BJ (cell line): Measurements from ENCODE around the gene UBE2N. TPM values are rescaled to one million over a fixed set of nuclear protein-coding genes. Genes with fewer than 3 reads are reported as not detected.

Source experiments
- CTCF ChIA-PET: fragments of 350-600 bp; formaldehyde crosslinking; extraction: SDS; loops from one replicate; lab custom pipeline; 2021; ENCODE audit warnings: antibody characterized with exemption, inconsistent platforms; lab: Yijun Ruan, JAX
- POLR2A ChIA-PET: fragments of 300-600 bp; sonication (Branson Sonifier 250); formaldehyde crosslinking; extraction: SDS; loops from one replicate; lab custom pipeline; 2021; ENCODE audit warnings: antibody characterized with exemption; lab: Charles Lee
- DNase-seq: peaks from one replicate; pipeline ENCODE4 v3.0.0-alpha.2; 2011; ENCODE audit warnings: low read depth
- H3K27me3 ChIP-seq: 2 replicates; pipeline ENCODE4 v1.6.0; 2011; ENCODE audit warnings: low read length; ENCODE audit not compliant: control insufficient read depth, insufficient read depth
- H3K36me3 ChIP-seq: 2 replicates; pipeline ENCODE4 v1.5.1; 2011; ENCODE audit warnings: low read length; ENCODE audit not compliant: control insufficient read depth, insufficient read depth
- H3K4me3 ChIP-seq: 2 replicates; pipeline ENCODE4 v1.5.1; 2011; ENCODE audit warnings: low read depth, mild to moderate bottlenecking, control low read depth, low read length
- CTCF ChIP-seq: IDR thresholded peaks from 2 replicates; pipeline ENCODE4 v1.5.1; 2011; ENCODE audit warnings: low read depth, mild to moderate bottlenecking, control low read depth, inconsistent platforms, low read length, moderate library complexity; ENCODE audit not compliant: insufficient read depth
- polyA plus RNA-seq: library from polyadenylated mRNA; depleted of rRNA; stranded (reverse); fragments of >200 nt; gene quantifications from 2 replicates; pipeline ENCODE4 v1.2.3, GENCODE V29; 2011

The UBE2N gene
- polyA plus RNA-seq, 1 experiment: 182 TPM

GRCh38 chr12:93429852-93430251, 11.9 kb downstream of the UBE2N start:
- ChIA-PET CTCF (interaction anchor here (1.3 kb wide), 1 partner anchor 10 kb away, joined by 6 read pairs; no protein-coding TSS in a partner anchor), POLR2A (interaction anchor here (0.6 kb wide), 1 partner anchor 44 kb away, joined by 4 read pairs; no protein-coding TSS in a partner anchor)
- TF ChIP-seq CTCF: no peak
- no peaks in the 10 kb centered on the region for H3K36me3 ChIP-seq
- no peaks in the 10 kb centered on the region for H3K27me3 ChIP-seq
- DNase-seq: no peak
- H3K4me3 ChIP-seq: no peak overlapping the region

GRCh38 chr12:93429448-93429847, 12.3 kb downstream of the UBE2N start:
- POLR2A ChIA-PET: interaction anchor here (0.6 kb wide), 1 partner anchor 43 kb away, joined by 4 read pairs; no protein-coding TSS in a partner anchor
- Histone ChIP-seq H3K27me3 (no peaks in the 10 kb centered on the region), H3K36me3 (no peaks in the 10 kb centered on the region), H3K4me3 (no peak overlapping the region)
- CTCF ChIA-PET: interaction anchor here (1.3 kb wide), 1 partner anchor 10 kb away, joined by 6 read pairs; no protein-coding TSS in a partner anchor
- no peak for TF ChIP-seq CTCF
- no peak for DNase-seq

- CTCF ChIA-PET: interaction anchor here (0.7 to 1.2 kb wide), 3 partner anchors 8 to 674 kb away, joined by 3 to 4 read pairs (median 3); no protein-coding TSS in a partner anchor
- POLR2A ChIA-PET: no interaction called here
- TF ChIP-seq CTCF: no peak
- H3K27me3 ChIP-seq: no peaks in the 10 kb centered on the region
- DNase-seq: no peak
- no peak overlapping the region for H3K4me3 ChIP-seq
- no peaks in the 10 kb centered on the region for H3K36me3 ChIP-seq
Measured at GRCh38 chr12:93427779-93428564, 13.8 kb downstream of the UBE2N start.

- CTCF ChIA-PET: interaction anchor here (0.6 to 0.7 kb wide), 2 partner anchors 11 to 27 kb away, joined by 3 read pairs; no protein-coding TSS in a partner anchor
- no peak for TF ChIP-seq CTCF
- POLR2A ChIA-PET: interaction anchor here (0.6 kb wide), 1 partner anchor 675 kb away, joined by 7 read pairs; no protein-coding TSS in a partner anchor
- H3K27me3 ChIP-seq: no peaks in the 10 kb centered on the region
- no peak overlapping the region for H3K4me3 ChIP-seq
- no peak for DNase-seq
- H3K36me3 ChIP-seq: no peaks in the 10 kb centered on the region
Measured at GRCh38 chr12:93426412-93426805, 15.3 kb downstream of the UBE2N start.

- Histone ChIP-seq H3K27me3 (no peaks in the 10 kb centered on the region), H3K4me3 (no peak overlapping the region), H3K36me3 (no peaks in the 10 kb centered on the region)
- ChIA-PET CTCF (interaction anchor here (0.6 to 0.7 kb wide), 3 partner anchors 10 to 143 kb away, joined by 3 read pairs; no protein-coding TSS in a partner anchor), POLR2A (interaction anchor here (0.6 kb wide), 1 partner anchor 675 kb away, joined by 7 read pairs; no protein-coding TSS in a partner anchor)
- TF ChIP-seq CTCF: no peak
- DNase-seq: no peak
Measured at GRCh38 chr12:93425736-93426411, 15.9 kb downstream of the UBE2N start.
